Activated CD4-positive, alpha-beta T cell treated with anti-CD3 and anti-CD28 coated beads for 48 hours (primary cell): ENCODE measurements around the gene PAPPA2.

Source experiments
- DNase-seq: peaks from one replicate; pipeline ENCODE4 v3.0.0-alpha.2; 2020

Gene PAPPA2

GRCh38 chr1:176866011-176866714 lies 403.2 kb downstream of the PAPPA2 start:
- DNase-seq, result no peak

- DNase-seq, result no peak
Measured at GRCh38 chr1:176869577-176869976, 406.6 kb downstream of the PAPPA2 start.

DNA sequence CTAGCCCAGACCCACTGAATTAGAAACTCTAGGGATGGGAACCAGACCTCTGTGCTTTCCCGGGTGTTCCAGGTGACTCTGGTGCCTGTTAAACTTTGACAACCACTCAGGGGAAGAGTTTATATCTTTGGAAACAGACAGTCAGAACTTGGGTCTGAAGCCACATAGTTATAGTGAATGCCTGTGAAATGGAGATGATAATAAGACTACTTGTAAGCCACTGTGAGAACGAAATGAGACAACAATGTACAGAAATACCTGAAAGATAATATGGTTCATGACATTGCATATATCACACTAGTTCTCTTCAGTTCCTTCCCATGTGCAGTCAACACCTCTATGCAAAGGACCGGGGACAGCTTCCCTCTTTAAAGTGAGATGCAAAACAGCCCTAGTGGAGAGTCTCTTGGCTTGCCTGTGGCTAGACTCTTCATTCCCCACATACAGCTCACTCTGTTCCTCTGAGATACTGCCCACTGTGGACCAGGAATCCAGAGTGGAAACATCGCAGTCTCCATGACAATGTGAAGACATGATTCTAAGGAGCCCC lies 414.1 kb downstream of the PAPPA2 start:
- no peak for DNase-seq

- no peak for DNase-seq
Measured at GRCh38 chr1:176877557-176877956, 414.6 kb downstream of the PAPPA2 start.

DNA sequence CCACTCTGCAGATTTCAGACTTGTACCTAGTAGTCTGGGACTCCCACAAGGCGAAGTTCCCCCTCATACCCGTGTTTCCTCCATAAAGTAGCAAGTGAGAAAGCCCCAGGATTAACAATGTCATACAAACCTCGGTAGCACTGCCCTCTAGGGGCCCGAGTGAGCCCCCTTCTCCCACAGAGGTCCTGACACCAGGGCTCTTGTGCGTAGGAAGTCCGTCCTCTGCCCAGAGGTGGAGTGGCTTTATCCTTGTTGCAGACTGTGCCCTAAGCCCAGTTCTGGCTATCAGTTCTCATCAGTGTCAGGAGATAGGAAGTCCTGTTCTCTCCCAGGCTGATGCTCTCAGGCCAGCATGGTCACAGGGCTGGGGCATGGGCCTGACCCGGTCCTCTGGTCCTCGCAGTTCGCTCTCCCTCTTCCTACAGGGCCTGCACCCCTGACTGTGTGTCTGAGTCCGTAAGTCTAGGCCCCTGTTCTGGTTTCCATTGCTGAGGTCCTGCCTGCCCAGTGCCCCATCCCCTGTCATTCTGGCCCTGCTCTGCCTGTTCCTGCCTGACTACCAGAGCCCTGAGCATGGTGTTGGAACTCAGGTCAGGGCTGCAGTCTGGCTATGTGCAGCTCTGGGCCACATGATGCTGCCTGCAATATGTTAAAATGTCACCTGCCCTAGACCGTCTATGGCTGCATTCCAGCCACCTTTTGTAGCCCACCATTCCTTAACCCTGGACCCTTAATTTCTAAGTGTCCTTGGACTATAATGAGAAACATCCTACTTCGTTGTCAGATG lies 416.0 kb downstream of the PAPPA2 start:
- DNase-seq, result no peak

GRCh38 chr1:176879784-176880620 lies 417.0 kb downstream of the PAPPA2 start:
- no peak for DNase-seq

DNA sequence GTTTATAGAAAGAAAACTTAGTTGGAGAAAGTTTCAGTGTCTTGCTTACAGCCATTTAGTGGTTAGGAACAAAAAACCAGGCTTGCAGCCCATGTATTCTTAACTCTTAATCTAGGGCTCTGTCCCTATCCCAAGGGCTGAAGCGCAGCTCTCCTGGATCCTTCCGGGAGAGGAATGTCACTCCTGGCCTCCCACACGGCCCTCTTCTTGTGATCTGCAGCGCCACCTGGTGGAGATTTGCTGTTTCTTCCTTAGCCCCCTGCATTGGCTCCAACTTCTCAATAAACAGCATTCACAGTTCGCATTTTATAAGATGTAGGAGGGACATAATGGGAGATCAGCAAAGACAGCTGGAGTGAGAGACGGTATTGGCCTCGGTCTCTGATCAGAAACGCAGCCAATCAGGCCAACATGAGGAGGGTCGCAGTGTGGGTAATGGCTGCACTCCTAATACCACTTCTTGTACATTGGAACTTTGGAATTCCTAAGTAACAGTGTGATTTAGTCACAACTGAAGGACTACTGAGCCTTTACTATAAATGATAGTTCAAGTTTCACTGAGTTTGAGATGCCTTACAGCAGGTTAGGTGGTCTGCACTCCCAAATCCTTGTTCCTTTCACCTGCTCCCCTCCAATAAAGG lies 418.1 kb downstream of the PAPPA2 start:
- peak; percentile 62 for DNase-seq

DNA sequence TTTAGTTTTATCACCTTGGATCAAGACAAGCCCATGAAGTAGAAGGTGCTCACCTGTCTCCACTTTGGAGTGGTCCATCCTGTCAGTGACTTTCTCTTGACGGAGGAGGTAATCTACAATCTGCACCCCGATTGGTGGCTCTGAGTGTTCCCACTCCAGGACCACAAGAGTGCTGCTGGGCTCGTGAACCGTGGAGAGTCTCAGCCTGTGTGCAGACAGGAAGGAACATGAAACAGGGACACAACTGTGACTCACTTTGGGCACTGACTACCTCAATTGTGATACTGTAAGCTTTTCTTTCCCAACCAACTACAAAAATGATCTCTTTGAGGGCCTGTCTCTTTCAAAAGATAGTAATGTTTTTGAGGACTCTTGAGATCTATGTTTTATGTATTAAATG lies 421.3 kb downstream of the PAPPA2 start:
- no peak for DNase-seq

GRCh38 chr1:176884911-176885310 lies 421.9 kb downstream of the PAPPA2 start:
- DNase-seq, result no peak

- DNase-seq, result no peak
Measured at GRCh38 chr1:176885341-176885740, 422.4 kb downstream of the PAPPA2 start.

- DNase-seq, result no peak
Measured at GRCh38 chr1:176885751-176886150, 422.8 kb downstream of the PAPPA2 start.

GRCh38 chr1:176888471-176889032 lies 425.6 kb downstream of the PAPPA2 start:
- no peak for DNase-seq

DNA sequence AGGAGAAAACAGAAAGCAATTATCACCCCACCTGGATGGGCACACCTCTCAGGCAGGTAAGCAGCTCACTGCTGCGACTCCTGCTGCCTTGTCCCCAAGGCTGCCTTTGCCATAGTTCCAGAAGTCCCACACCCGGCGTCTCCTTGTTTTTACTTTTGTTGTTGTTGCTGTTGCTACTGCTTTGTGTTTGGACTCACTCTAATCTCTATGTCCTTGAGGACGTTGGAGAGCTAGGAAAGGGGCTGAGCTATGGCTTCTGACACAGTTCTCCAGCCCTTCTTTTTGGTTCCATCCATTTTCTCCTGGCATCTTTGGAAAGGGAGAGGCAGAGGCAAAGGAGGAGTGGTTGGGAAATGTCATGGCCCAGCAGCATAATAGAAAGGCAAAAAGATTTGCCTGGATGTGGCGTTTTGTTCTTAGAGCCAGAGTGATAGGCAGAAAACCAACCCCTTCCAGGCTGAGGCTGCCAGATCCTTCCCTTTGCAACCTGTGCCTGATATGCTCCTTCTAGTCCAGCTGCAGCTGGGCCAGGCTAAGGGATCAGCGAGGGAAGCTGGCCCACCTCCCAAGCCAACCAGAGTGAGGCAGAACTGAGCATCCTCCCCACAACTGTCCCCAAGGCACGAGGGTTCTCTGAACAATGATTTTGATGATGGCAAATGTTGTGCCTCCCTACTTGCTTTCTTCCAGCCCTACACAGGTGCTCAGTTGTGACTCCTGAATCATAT lies 430.8 kb downstream of the PAPPA2 start:
- no peak for DNase-seq

DNA sequence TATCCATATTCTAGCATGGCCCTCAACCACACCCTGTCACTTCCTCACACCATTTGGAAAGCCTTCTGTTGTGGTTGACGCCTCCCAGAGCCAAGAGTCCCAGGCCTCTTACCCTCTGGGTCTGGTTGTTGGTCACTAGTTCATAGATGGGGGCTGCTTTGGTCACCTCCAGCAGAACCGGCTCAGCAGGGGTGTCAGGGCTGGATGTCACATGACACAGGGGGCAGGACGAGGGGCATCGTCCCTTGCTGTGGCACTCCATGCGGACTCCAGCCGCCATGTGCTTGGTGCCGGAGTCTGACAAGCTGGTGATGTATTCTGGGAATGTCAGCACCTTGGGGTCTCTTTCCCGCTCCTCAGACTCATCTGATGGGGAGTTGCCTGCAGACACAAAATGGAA lies 431.5 kb downstream of the PAPPA2 start:
- DNase-seq, result no peak
